ENCODE results near the gene GRB2.

Gene GRB2

DNA sequence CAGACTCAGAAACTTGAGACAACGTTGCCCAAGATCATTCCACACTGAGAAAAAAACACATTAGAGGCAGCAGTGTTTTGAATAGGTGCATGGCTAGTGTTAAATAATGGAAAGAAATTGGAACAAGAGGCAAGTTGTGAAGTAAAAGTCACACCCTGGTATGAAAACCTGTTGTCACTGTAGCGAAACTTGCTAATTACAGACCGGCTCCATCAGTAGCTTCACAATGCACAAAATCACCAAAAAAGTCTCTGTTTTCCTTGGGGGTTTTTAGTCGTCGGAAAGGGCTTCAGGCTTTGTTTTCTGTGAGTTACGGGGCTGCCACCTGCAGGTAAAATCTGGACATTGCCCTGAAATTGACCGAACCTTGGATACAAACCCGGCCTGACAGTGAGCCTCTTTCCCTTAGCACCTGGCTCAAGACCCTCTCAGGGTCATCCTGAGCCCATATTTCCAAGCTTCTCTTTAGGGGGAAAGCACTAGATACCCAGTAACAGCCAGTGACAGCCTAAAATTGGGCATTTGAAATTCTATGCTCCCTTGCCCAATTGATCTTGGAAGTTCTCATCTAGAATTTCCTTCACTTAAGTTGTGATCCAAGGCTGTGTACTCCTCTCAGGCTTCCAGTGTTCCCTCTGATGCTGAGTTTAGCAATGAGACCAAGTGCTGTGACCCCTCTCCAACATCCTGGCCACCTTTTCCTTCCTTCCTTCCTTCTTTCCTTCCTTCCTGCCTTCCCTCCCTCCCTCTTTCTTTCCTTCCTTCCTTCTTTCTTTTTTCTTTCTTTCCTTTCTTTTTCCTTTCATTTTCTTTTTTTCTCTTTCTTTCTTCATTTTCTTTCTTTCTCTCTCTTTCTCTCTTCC lies 7.2 kb upstream of the GRB2 start:
- peak; percentile 32 for DNase-seq

DNA sequence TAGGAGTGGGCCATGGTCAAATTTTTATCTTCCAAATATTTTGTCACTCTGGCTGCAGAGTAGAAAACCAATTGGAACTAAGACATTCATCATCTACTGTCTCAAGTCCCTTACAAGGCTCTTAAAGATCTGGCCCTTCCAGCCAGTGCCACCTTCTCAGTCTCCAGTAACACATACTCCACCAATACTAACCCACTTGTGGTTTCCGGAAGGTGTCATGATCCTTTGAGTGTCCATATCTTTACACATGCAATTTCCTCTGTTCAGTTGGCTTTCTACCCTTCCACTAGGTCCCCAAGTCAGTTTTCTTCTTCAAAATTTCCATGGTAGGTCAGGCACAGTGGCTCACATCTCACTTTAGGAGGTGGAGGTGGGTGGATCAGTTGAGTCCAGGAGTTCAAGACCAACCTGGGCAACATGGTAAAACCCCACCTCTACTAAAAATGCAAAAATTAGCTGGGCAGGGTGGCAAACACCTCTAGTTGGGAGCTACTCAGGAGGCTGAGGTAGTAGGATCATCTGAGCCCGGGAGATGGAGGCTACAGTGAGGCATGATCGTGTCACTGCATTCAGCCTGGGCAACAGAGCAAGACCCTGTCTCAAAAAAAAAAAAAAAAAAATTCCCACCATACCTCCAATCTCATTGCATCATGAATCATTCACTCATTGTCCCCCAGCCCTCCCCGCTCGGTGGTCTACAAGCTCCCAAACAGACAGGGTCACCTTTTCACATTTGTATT lies 6.0 kb upstream of the GRB2 start:
- no peak for DNase-seq

DNA sequence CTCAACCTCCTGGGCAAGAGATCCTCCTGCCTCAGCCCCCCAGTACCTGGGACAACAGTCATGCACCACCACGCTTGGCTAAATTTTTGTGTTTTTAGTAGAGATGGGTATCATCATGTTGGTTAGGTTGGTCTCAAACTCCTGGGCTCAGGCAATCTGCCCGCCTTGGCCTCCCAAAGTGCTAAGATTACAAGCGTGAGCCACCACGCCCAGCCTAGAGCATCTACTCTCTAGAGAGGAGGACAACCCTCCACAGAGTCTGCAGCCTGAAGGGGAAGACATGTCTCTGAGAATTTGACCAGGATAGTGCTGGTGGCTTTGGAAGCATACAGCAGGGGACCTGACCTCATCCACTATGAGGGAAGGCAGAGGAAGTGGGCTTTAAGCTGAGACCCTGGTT lies 4.7 kb upstream of the GRB2 start:
- no peak for DNase-seq

DNA sequence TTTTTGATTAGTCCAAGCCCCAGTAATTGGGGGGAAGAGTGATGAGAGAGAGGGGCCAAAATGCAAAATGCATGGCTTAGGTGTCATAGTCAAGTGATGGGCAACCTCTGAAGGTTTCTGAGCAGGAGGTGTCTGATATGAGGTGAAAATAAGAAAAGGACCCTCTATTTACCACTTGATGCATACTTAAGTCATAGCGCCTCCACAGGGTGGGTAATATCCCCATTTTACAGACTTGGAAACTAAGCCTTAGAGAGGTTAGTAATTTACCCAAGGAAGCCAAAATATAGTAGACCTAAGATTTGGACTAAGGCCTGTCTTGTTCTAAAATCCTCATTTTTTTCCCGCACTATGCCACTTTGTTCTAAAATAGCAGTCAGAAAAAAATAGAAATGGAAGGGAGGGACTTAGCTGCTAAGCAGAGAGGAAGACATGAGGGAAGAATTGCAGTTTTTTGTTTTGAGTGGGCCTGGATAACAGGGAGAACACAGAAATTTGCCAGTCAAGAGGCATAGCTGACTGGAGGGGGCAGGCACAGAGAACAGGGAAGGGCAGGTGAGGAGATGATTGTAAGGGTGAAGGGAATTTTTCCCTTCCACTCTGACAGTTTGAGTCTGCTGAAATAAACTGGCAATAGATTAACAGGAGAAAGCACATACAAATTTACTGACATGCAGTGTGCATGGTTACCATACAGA lies 2.3 kb upstream of the GRB2 start:
- no peak for DNase-seq

DNA sequence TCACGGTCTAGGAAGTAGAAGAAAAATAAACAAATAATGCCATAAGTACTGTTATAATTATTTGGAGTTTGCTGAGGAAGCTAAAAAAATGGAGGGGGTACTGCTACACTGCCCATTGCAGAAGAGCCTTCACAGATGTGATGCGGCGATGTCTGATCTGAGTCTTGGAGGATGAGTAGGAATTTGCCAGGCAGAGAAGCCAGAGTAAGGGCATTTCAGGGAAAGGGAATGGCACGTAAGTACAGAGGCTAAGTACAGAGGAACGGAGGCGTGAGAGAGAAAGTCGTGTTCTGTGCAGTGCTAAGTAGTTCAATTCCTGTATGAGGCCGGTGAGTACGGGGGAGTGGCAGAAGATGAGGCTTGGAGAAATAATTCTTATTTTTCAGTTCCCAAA lies 741 bp upstream of the GRB2 start:
- no peak for DNase-seq

DNA sequence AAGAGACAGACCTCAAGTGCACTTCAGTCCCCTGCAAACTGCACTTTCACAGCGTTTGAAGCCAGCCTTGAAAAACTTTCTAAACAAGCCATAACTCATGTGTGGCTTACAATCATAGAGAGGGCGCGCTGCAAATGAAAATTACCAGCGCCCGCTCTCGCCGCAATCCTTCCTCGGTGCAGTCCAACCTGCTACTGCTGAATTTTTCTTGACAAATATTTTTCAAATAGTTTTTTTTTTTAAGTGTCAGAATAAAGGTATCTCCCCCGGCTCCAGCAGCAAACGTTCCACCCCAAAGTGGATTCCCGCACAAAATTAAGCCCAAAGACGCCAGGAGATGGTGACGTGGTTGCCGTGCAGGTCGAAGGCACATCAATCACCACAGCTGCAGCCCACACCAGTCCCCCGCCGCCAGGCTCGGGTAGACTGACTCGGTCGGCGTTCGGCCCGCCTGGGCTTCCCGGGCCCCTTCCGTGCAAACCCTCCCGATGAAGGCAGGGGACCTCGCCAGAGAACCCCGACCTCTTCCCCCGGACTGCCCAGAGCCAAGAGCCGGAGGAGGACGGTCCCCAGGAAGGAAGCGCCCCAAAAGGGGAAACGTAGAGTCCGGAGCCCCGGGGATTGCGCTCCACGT lies 630 bp downstream of the GRB2 start:
- DNase-seq = peak; percentile 21

DNA sequence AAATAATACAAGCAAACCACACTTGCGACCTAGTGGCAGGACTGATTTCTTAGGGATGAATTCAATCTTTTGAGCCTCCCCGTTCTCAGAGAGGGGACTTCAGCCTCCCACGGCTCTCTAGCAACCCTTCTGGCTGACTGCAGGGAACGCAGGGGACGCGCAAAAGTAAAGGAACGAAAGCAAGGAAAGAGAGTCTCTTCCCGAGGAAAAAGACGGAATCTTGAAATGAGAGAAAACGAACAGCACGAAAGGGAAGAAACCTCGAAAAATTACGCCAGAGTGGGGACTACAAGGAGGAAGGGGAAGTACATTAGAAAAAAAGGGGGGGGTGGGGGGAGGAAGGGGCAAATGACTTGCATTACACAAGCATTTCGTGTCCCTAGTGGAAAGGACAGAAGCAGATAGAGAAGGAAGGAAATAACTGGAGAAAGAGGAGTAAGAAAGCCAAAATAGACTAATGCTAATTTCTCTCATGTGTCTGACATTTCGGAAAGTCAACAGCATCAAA lies 1.2 kb downstream of the GRB2 start:
- peak; percentile 63 for DNase-seq

DNA sequence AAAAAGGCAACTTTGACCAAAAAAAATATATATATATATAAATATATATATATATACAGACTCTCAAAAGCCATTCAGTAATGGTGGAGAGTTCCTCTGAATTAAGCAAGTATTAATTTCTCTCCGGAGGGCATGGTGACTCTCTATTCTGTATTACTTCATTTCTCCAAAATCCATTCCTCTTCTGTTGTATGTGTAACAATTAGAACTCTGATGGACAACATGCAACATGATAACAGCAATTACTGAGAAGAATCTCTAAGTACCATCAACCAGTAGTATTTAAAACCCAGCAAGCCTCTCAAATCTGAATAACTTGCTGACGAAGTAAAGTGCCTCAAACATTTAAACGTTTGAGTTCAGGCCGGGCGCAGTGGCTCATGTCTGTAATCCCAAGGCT lies 2.3 kb downstream of the GRB2 start:
- DNase-seq = no peak

DNA sequence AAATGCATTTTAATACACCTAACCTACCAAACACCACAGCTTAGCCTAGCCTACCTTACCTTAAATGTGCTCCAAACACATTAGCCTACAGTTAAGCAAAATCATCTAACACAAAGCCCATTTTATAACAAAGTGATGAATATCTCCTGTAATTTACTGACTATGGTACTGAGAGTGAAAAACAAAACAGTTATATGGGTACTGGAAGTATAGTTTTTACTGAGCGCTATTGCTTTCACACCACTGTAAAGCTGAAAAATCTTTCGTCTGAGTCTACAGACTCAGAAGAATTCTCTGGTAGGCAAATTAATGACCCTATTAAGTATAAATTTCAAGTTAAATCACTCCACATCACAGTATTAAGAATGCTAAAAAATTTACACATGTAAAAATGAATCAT lies 3.5 kb downstream of the GRB2 start:
- no peak for DNase-seq

DNA sequence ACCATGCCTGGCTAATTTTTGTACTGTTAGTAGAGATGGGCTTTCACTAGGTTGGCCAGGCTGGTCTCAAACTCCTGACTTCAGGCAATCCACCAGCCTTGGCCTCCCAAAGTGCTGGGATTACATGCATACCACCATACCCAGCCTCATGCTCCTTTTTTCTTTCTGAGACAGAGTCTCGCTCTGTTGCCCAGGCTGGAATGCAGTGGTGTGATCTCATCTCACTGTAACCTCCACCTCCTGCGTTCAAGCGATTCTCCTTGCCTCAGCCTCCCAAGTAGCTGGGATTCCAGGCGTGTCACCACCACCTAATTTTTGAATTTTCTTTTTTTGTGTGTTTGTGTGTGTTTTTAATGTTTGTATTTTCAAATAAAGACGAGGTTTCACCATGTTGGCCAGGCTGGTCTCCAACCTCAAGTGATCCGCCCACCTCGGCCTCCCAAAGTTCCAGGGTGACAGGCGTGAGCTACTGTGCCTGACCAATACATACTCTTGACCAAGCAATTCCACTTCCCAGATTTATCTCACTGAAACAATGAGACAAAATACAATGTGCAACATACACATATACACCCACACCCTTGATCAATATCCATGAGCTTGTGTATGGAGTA lies 5.0 kb downstream of the GRB2 start:
- no peak for DNase-seq

DNA sequence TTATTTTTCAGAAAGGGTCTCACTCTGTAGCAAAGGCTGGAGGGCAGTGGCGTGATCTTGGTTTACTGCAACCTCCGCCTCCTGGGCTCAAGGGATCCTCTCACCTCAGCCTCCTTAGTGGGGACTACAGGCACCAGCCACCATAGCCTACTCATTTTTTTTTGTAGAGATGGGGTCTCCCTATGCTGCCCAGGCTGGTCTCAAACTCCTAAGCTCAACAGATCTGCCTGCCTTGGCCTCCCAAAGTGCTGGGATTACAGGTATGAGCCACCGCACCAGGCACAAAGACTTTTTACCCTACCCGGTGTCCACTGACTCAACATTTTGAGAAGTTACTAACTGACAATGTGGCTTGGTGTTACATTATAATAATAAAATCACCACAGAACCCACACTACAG lies 7.2 kb downstream of the GRB2 start:
- no peak for DNase-seq

DNA sequence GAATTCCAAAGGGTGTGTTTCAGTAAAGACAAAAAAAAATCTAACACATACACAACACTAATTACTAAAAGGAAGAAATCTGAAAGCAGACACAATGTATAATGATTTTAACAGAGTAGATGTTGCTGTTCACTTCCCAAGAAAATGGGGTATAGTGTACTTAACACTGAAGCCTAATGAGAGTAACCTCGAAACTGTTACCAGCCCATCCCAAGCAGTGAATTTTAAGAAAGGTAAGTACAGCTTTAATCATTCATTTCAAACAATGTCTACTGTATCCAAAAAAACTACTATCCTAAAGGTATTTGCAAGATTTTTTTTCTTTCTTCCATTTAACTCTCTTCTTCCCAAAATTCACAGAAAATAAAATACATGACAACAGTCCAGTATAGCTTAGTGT lies 8.3 kb downstream of the GRB2 start:
- no peak for DNase-seq

DNA sequence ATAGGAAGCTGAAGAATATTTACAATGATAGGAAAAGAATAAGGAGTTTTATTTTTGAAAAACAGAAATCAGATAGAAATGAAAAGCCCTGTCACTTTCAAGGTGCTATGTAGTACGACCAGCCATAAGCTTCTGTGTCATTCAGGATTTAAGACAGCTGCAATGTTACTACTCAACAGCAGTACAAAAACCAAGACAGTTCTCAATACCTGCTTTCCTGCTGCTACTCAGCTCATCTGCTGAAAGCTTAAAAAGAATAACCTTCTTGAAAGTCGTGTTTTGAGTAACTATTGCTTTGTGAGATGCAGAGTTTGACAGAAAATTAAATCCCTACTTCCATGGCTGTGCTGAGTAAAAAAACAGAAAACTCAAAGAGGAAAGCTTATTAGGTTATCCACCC lies 8.7 kb downstream of the GRB2 start:
- no peak for DNase-seq

DNA sequence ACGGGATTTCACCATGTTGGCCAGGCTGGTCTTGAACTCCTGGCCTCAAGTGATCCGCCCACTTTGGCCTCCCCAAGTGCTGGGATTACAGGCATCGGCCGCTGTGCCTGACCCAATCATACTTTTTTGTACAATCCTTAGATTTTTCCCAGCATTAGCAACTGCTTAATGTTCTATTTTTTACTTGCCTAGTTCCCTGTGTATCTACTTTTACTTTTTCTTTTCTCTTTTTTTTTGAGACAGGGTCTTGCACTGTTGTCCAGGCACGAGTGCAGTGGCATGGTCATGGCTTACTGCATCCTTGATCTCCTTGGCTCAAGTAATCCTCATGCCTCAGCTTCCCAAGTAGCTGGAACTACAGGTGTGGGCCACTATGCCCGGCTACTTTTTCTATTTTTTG lies 9.5 kb downstream of the GRB2 start:
- no peak for DNase-seq

DNA sequence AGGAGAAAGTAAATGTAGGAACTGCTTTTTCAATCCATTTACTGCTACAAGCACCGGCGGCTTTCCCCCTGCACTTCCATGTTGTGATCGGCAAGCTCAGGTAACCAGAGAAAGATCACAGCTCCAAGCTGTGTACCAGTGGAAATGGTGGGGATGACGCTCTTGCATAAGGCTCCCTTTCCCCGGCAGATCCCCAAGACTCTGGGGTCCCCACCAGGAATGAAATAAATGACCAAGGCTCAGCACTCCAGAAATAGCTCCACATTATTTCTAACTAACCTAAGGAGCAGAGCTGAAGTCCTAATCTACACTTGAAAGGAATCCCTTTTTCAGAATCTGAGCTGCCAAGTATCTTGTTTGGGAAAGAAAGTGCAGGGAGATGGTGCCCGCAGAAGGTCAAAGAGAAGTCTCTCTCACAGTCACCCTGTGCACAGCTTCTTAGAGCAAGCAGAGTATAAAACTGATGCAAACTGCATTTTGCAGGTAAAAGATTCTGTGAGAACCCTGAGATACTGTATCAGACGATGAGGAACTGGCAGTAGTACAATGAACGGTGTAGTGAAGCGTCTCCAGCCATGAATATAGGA lies 11.1 kb downstream of the GRB2 start:
- no peak for DNase-seq

DNA sequence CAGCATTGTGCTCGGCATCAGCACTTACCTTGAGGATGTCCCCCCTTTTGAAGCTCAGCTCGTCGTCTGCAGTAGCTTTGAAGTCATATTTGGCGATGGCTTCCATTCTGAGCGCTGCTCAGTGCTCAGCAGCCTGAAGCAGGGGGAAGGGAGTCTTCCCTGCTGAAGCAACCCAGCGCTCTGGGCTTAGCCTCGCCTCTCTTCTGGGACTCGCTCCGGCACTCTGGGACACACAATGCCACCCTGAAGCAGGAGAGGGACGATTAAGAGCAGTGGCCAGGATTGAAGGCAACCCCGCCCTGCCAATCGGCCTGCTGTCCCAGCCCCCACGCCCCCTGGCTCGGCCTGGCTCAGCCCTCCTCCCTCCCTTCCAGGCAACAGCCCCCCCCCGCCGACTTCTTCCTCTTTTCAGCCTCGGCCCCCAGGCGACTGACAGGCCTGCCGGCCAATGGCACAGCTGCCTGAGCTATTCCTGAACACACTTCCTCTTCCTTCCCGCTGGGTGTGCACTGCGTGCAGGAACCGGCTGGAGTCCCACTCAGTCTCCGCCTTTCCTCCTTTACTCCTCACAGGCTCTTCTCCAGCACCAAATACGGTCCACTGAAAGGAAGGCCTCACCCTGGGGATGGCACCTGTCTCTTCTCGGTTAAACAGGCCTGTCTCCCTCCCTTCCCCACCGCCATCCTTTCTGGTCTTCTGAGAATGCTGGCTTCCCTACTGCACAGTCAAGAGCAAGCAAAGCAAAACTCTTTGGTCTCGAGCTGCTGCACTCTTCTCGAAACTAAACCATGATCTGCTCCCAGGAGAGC lies 11.8 kb downstream of the GRB2 start:
- DNase-seq = peak; percentile 99

DNA sequence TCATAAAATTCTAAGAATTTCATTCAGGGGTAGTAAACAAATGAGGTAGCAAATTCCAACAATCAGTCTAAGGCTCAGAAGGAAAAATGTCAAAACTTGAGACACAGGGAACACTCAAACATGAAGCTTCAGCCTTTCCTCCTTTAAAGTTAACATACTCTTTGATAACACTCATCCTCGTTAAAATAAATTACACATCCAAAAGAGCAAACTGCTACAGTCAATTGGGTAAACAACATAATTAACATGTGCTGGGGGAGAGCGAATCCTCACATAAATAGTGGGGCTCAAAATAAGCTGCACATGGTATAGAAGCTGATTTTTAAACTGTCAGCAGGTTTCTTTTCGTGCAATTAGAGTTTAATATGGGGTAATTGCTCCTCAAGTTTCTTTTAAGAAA lies 12.9 kb downstream of the GRB2 start:
- no peak for DNase-seq

DNA sequence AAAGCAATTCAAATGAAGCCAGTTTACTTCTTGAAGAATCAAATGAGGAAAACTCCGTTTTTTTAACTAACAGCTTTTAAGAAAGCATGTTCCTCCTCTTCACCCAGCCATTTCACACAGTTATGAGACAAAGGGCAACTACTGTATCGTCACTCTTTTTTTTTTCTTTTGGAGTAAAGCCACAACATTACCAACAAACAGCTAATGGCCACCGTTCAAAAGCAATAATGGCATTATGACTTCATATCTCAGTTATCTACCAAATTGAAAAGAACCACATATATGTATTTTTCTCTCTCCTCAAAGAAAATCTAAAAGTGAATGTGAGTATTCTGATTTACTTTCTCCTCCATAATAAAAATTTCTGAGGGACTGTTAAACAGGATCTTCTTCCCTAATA lies 14.5 kb downstream of the GRB2 start:
- DNase-seq = no peak

DNA sequence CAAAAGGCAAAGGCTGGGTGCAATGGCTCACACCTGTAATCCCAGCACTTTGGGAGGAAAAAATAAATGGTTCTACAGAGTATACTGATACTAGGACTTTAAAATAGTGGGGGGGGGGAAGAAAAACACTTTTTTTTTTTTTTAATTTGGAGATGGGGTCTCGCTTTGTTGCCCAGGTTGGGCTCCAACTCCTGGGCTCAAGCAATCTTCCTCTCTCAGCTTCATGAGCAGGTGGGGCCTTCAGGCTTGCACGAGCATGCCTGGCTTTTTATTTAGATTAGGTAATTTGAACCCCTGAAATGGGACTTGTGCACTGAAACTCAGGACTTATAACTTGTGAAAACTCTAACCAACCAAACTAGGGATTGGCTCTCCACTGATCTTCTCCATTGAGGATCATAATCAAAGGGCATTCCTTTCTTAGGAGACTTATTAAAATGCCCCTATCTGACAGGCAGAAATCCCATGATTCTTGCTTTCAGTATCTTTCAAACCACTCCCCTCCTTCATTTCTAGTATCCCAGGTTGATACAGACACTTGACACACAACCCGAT lies 16.9 kb downstream of the GRB2 start:
- DNase-seq = no peak

DNA sequence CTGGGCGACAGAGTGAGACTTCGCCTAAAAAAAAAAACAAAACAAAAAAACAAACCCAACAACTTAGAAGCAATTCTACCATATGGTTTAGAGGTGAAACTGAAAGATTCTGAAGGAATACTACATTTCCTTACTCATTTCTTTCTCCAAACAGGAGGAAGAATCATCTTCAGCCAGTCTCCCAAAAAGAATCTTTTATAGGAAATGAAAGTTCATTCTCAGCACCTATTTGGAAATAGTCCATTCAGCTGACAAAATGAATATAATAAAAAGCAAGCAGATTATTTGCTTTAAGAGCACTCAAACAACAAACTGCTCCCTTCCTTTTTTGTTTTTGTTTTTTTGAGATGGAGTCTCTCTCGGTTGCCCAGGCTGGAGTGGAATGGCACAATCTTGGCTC lies 17.7 kb downstream of the GRB2 start:
- no peak for DNase-seq

DNA sequence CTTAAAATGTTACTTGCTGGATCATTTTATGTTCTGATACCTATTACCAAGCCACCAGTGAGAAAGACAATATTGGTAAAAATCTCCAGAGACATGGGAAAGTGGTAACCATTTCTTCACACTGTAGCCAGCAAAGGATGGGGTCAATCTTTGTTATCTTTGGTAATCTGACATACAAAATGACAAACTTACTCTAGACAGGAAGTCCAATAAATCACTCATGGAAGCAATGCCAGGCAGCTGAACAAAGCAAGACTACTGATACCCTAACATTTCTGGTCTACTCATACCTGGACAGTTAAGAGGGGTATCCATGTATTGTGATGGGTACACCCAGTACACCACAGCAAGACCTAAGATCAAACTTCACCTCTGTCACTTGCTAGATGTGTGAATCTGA lies 19.0 kb downstream of the GRB2 start:
- no peak for DNase-seq
